ENCODE measurements around the gene SPACA5. TPM values are rescaled to one million over a fixed set of nuclear protein-coding genes. Genes with fewer than 3 reads are reported as not detected.
"Not testable (repeated sequence)": the region's sequence is repeated elsewhere in the genome, so short reads cannot be mapped to it uniquely, and the experiment has no call there.

SPACA5 gene
- total RNA-seq, 3 donors from 2014 or later = not detected

DNA sequence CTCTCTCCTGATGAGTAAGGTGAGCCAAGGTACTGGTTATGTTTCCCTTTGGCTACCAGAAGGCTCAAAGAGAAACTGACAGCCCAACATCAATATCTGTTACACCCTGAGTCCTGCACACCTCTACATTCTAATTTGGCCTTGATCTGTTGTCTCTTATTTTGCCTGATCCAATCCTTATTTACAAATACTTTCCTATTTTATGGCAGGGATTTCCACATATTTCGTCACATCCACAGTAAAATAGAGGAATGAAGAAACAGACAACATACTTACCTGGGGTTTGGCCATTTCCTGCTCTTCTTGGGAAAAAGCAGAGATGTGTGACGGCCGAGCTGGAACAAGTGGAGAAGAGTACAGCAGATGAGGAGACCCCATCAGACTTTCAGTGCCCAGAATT lies 4.5 kb upstream of the SPACA5 start:
- H3K36me3 ChIP-seq (ENCODE audit: low read depth) = no peaks in the 10 kb centered on the region
- H3K9me3 ChIP-seq = no peaks in the 10 kb centered on the region
- intact Hi-C loops (cut with DNase I, micrococcal nuclease) = no loop called here
- DNase-seq (no peak), ATAC-seq (no peak)
- TF ChIP-seq, protein P1, sequence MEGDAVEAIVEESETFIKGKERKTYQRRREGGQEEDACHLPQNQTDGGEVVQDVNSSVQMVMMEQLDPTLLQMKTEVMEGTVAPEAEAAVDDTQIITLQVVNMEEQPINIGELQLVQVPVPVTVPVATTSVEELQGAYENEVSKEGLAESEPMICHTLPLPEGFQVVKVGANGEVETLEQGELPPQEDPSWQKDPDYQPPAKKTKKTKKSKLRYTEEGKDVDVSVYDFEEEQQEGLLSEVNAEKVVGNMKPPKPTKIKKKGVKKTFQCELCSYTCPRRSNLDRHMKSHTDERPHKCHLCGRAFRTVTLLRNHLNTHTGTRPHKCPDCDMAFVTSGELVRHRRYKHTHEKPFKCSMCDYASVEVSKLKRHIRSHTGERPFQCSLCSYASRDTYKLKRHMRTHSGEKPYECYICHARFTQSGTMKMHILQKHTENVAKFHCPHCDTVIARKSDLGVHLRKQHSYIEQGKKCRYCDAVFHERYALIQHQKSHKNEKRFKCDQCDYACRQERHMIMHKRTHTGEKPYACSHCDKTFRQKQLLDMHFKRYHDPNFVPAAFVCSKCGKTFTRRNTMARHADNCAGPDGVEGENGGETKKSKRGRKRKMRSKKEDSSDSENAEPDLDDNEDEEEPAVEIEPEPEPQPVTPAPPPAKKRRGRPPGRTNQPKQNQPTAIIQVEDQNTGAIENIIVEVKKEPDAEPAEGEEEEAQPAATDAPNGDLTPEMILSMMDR (IDR thresholded peaks at IDR 0.05) = no peak
- H3K4me3 ChIP-seq = no peak overlapping the region
- no peaks in the 10 kb centered on the region for H3K4me1 ChIP-seq (ENCODE audit: low read depth)

DNA sequence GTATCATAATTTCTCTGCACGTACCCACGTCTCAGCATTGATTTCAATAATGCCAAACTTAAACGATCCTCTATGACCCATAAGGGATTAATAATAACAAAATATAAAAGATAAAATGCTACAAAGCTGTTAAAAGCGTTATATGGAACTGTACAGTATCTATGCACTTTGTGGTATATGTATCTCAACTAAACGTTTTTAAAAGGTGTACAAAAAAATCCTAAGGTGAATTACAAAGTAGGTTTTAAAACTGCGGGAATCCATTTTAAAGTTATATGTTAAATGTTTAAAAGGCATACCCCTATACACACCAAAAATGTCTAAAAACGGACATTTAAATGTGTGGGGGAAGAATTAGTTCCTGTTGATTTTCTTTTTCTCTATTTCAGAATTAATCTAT lies 3.9 kb upstream of the SPACA5 start:
- H3K36me3 ChIP-seq (ENCODE audit: low read depth) = no peaks in the 10 kb centered on the region
- TF ChIP-seq, protein P1 (IDR thresholded peaks at IDR 0.05) = no peak
- H3K9me3 ChIP-seq = no peaks in the 10 kb centered on the region
- intact Hi-C loops (cut with DNase I, micrococcal nuclease) = no loop called here
- no peak overlapping the region for H3K4me3 ChIP-seq
- ATAC-seq (no peak), DNase-seq (no peak)
- no peaks in the 10 kb centered on the region for H3K4me1 ChIP-seq (ENCODE audit: low read depth)

DNA sequence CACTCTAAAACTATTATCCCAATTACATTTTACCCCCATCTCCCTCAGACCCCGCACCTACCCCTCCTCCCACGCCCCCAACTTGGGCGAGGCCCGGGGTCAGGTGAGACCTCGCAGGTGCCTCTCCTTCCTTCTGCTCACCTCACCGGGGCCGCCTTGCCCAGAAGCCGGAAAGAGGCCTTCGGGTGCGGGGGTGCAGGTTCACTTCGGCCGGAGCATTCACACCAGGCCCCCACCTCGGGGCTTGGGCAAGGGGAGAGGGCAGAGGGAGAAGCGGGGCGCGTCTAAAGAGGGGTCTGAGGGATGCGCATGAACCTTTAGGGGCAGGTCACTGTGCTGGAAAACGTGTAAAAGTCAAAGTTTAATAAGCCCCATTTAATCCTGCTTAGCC lies 3.4 kb upstream of the SPACA5 start:
- DNase-seq (peak in 2 of 3 donors; percentile 52 to 64), ATAC-seq (peak; percentile 35)
- intact Hi-C loops (cut with DNase I, micrococcal nuclease) = no loop called here

DNA sequence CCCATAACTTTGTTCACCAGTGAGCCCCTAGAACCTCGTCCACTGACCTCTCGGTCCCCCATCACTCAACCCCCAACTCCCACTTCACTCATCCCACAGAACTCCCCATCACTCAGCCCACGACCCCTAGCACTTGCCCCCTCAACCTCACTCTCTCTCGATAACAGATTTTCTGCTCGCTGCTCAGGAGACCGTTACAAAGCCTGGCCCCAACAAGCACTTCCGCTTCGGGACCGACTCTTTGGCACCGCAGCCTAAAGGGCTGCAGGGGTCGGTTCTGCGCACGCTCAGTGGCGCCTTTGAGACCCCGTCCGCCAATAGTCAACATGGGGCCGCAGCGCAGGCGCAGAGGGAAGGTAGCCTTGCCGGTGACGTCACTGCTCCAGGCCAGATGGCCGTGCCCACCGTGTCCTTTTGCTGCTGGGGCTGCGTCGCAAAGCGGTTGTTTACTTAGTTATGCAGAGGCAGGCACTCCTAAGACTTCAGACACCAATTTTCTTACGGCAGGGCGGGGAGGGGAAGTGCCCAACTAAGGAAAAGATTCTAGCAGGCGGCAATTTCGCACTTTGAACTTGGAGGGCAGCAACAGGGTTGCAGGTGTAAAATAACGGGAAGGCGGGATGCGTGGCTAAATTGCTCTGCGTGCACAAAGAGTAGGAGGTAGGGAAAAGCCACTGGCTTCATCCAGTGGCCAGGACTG lies 2.9 kb upstream of the SPACA5 start, which contains the start of gene ZNF182:
ZNF182 (minus strand) TSS at position 232 of the 700 bp plus-strand sequence. CDS start 1,380 bp downstream, outside the sequence.
- H3K4me1 ChIP-seq (ENCODE audit: low read depth) = no peaks in the 10 kb centered on the region
- DNase-seq (peak; percentile 93 to 95 (median 94)), ATAC-seq (peak; percentile 96)
- no peaks in the 10 kb centered on the region for H3K9me3 ChIP-seq
- TF ChIP-seq, protein P1 (IDR thresholded peaks at IDR 0.05) = no peak
- intact Hi-C loops (cut with DNase I, micrococcal nuclease) = no loop called here
- peak within 1 kb of the TSS; percentile 12 for H3K4me3 ChIP-seq
- no peaks in the 10 kb centered on the region for H3K36me3 ChIP-seq (ENCODE audit: low read depth)

More for the DNA sequence above, 3.4 kb upstream of the SPACA5 start:
- no peaks in the 10 kb centered on the region for H3K9me3 ChIP-seq
- TF ChIP-seq, protein P1 (IDR thresholded peaks at IDR 0.05) = no peak
- no peak overlapping the region for H3K4me3 ChIP-seq
- no peaks in the 10 kb centered on the region for H3K4me1 ChIP-seq (ENCODE audit: low read depth)
- H3K36me3 ChIP-seq (ENCODE audit: low read depth) = no peaks in the 10 kb centered on the region

DNA sequence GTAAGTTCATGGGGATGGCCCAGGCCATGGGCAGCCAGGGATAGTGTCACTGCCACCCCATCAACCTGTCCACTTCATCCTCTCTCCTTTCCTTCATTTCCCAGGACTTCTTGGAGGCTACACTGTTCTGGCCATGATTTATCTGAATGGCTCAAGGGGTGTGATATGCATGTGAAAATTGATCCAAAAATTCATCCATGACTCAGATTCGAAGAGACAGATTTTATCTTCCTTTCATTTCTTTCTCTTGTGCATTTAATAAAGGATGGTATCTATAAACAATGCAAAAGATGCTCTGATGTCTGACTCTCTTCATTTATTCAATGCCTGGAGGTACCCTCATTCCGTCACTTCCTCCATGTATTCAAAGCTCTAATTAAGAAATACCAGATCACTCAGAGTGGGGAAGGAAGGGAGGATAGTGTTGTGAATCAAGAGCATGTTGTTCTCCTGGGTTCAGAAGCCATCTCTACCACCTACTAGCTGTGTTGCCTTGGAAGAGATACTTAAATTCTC lies 2.7 kb downstream of the SPACA5 start:
- H3K4me3 ChIP-seq; intact Hi-C loops (cut with DNase I, micrococcal nuclease); H3K9me3 ChIP-seq; H3K36me3 ChIP-seq (ENCODE audit: low read depth); ATAC-seq; DNase-seq; H3K4me1 ChIP-seq (ENCODE audit: low read depth): not testable (repeated sequence)

DNA sequence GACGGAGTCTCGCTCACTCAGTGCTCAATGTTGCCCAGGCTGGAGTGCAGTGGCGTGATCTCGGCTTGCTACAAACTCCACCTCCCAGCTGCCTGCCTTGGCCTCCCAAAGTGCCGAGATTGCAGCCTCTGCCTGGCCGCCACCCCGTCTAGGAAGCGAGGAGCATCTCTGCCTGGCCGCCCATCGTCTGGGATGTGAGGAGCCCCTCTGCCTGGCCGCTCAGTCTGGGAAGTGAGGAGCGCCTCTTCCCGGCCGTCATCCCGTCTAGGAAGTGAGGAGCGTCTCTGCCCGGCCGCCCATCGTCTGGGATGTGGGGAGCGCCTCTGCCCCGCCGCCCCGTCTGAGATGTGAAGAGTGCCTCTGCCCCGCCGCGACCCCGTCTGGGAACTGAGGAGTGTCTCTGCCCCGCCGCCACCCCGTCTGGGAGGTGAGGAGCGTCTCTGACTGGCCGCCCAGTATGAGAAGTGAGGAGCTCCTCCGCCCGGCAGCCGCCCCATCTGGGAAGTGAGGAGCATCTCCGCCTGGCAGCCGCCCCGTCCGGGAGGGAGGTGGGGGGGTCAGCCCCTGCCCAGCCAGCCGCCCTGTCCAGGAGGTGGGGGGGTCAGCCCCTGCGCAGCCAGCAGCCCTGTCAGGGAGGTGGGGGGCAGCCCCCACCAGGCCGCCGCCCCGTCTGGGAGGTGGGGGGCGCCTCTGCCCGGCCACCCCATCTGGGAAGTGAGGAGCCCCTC lies 10.0 kb downstream of the SPACA5 start:
- H3K4me3 ChIP-seq; H3K36me3 ChIP-seq (ENCODE audit: low read depth); H3K9me3 ChIP-seq; intact Hi-C loops (cut with DNase I, micrococcal nuclease); ATAC-seq; DNase-seq; H3K4me1 ChIP-seq (ENCODE audit: low read depth): not testable (repeated sequence)

DNA sequence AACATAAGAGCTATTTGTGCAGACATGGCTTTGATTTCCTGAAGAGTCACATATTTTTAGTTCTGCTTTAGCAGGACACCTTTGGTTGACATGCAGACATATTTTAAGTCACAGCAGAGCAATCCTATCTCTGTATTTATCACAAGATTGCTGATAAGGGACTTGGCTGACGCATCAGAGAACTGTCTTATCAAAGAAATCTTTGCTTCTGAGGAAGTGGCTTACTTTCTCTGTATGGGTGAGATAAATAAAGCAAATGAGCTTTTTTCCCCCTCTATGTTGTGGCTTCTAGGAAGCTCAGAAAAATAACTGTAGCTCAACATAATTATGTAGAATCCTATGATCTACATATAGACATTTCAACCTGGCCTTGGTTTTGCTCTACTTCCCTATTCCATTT lies 13.1 kb downstream of the SPACA5 start:
- H3K4me3 ChIP-seq; ATAC-seq; H3K9me3 ChIP-seq; H3K36me3 ChIP-seq (ENCODE audit: low read depth); DNase-seq; H3K4me1 ChIP-seq (ENCODE audit: low read depth): not testable (repeated sequence)
- intact Hi-C loops (cut with DNase I, micrococcal nuclease) = loop anchor here in 1 of 2 donors (10.0 kb wide), 1 partner anchor 165 kb away; no protein-coding TSS in a partner anchor

DNA sequence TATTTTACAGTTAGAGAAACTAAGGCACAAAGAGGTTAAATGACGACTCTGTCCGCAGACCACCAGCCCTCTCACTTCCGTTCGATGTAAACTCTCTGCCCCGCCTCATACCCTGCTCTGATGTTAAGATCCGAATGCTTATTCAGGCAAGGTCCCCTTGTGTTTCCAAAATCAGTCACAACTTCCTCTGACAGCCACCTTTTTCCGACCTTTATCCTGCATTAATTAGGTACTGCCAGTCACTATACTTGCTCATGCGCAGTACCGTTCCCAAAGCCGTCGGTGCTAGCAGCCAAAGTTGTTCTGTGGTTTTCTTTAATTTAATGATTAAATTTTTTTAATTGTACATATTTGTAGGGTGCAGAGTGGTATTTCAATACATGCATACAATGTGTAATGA lies 13.7 kb downstream of the SPACA5 start:
- not testable (repeated sequence) for H3K4me3 ChIP-seq; H3K9me3 ChIP-seq; H3K36me3 ChIP-seq (ENCODE audit: low read depth); ATAC-seq; H3K4me1 ChIP-seq (ENCODE audit: low read depth); DNase-seq
- intact Hi-C loops (cut with DNase I, micrococcal nuclease) = loop anchor here in 1 of 2 donors (10.0 kb wide), 1 partner anchor 166 kb away; no protein-coding TSS in a partner anchor
